Naive thymus-derived CD8-positive, alpha-beta T cell (primary cell): ENCODE results near the gene RNH1. TPM values are rescaled to one million over a fixed set of nuclear protein-coding genes. Genes with fewer than 3 reads are reported as not detected.

Experiments
- ATAC-seq, 2 donors: fragments of 150-1000 bp; cut with Tn5 transposase in 1 of 2; sonication (Bioruptor Pico), chemical (Tn5 transposase) in 1 of 2; 1 replicate in 1 of 2; 2 replicates in 1 of 2; pipeline ENCODE4 v1.10.0; 2021; ENCODE audit warnings: mild to moderate bottlenecking in 2 of 2, moderate library complexity in 2 of 2
- POLR2A ChIA-PET: fragments of 350-600 bp; sonication (Branson Sonifier 250); formaldehyde crosslinking; loops from one replicate; lab custom pipeline; 2021; ENCODE audit warnings: antibody characterized with exemption; lab: Charles Lee
- DNase-seq, 10 donors: peaks; one replicate each; pipeline versions ENCODE4 v3.0.0 to v3.0.0-alpha.2; 2020 to 2022
- H3K27ac Mint-ChIP-seq, 10 donors: one replicate each; pipeline ENCODE4 v1.8.0; 2020 to 2022; ENCODE audit warnings: mild to moderate bottlenecking in 10 of 10, mixed read lengths in 10 of 10, moderate library complexity in 4 of 10, inconsistent platforms in 1 of 10
- H3K27me3 Mint-ChIP-seq, 5 donors: one replicate each; pipeline ENCODE4 v1.8.0; 2021 to 2022; ENCODE audit warnings: mixed read lengths in 5 of 5
- H3K36me3 Mint-ChIP-seq, 3 donors: one replicate each; pipeline ENCODE4 v1.8.0; 2020 to 2022; ENCODE audit warnings: mixed read lengths in 3 of 3, mild to moderate bottlenecking in 2 of 3, inconsistent platforms in 1 of 3
- H3K4me1 Mint-ChIP-seq, 4 donors: one replicate each; pipeline ENCODE4 v1.8.0; 2021 to 2022; ENCODE audit warnings: mixed read lengths in 4 of 4
- H3K4me3 Mint-ChIP-seq, 10 donors: one replicate each; pipeline ENCODE4 v1.8.0; 2020 to 2022; ENCODE audit warnings: mild to moderate bottlenecking in 10 of 10, mixed read lengths in 10 of 10, moderate library complexity in 6 of 10, inconsistent platforms in 1 of 10
- H3K9me3 Mint-ChIP-seq, 9 donors: one replicate each; pipeline ENCODE4 v1.8.0; 2020 to 2022; ENCODE audit warnings: mixed read lengths in 9 of 9, mild to moderate bottlenecking in 3 of 9, inconsistent platforms in 1 of 9, moderate library complexity in 1 of 9
- polyA plus RNA-seq, 3 donors: library from polyadenylated mRNA; unstranded; fragments of 300-500 nt; fragmentation: Illumina TruSeq; gene quantifications; one replicate each; pipeline ENCODE4 v1.2.3, GENCODE V29; 2021
- total RNA-seq, 8 experiments: library from RNA in 2 of 8; stranded (reverse) in 2 of 8; gene quantifications; one replicate each; pipeline ENCODE4 v1.2.3 and lab custom pipeline; 2021 to 2026

The RNH1 gene
- total and polyA plus RNA-seq, 5 experiments from 2014 or later = 102 to 198 (median 152) TPM

- peaks cover 0 to 1% (median 0%) of the 10 kb centered on the region in 5 donors for H3K27me3 Mint-ChIP-seq
- POLR2A ChIA-PET = interaction anchor here (1.1 to 1.2 kb wide), 2 partner anchors 146 to 173 kb away, joined by 3 read pairs; partner anchors contain the start of gene TMEM80
- H3K9me3 Mint-ChIP-seq = no peaks in the 10 kb centered on the region
- H3K27ac Mint-ChIP-seq = no peak overlapping the region
- ATAC-seq (no peak), DNase-seq (peak in 1 of 10 donors; percentile 51)
- H3K36me3 Mint-ChIP-seq = no peaks in the 10 kb centered on the region
- no peaks in the 10 kb centered on the region for H3K4me1 Mint-ChIP-seq
- H3K4me3 Mint-ChIP-seq = no peak overlapping the region
Observed at GRCh38 chr11:550021-550745, 43.1 kb upstream of the RNH1 start.

DNA sequence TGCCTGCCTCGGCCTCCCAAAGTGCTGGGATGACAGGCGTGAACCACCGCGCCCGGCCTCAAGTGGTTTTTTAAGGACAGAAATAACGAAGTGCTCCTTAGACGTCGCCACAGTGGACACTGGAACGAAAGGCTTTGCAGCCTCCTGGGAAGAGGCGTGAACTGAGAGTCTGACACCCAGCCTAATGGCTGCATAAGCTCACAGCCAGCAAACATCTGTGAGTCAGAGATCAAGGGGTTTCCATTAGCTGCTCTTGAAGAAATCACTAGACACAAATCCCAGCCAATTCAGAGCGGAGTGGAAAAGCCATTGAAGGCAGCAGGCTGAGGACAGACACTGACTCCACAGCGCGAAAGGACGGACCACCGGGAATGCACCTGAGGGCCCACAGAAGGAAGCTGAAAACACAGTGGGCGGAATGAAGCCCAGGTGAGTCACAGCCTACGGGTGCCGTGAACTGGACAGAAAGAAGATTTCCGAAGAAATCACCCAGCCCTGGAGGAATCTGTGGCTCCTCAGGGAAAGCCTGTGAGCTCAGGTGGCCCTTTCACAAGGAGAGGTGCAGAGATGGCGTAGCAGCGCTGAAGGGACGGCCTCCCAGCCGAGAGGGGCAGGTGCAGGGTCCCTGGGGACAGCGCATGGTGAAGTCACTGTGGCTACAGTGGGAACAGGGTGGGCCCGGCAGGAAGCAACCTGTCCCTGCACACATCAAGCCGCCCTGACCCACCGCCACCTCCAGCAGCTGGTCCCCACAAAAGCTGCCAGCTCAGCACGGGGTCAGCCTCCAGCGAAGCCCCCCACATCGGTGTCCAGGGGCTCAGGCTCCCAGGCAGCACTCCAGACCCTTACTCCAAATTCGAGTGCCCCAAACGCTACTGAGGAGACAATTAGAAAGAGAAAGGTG lies 41.9 kb upstream of the RNH1 start:
- Mint-ChIP-seq H3K27ac (no peak overlapping the region), H3K9me3 (no peaks in the 10 kb centered on the region), H3K36me3 (no peaks in the 10 kb centered on the region), H3K27me3 (peaks cover 0 to 1% (median 0%) of the 10 kb centered on the region in 5 donors), H3K4me1 (no peaks in the 10 kb centered on the region), H3K4me3 (no peak overlapping the region)
- DNase-seq = peak in 1 of 10 donors; percentile 50
- no peak for ATAC-seq
- POLR2A ChIA-PET = no interaction called here

DNA sequence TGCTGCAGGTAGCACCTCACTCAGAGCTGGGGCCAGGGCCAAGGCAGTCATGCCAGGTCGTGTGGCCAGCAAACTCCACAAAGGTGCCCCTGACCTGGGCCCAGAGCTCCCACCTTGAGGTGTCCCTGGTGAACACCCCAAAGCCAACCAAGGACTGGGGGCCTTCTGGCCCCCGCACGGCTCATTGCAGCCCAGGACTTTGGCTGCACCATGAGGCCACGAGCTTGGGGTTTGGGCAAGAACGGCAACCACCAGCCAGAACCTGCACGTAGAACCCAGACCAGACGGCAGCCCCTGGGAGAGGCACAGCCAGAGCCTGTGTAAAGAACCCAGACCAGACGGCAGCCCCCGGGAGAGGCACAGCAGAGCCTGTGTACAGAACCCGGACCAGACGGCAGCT lies 38.1 kb upstream of the RNH1 start:
- Mint-ChIP-seq H3K27ac (no peak overlapping the region), H3K36me3 (peaks cover 0 to 4% (median 2%) of the 10 kb centered on the region in 3 donors), H3K4me1 (no peaks in the 10 kb centered on the region), H3K27me3 (peaks cover 0 to 1% (median 0%) of the 10 kb centered on the region in 5 donors), H3K9me3 (no peaks in the 10 kb centered on the region), H3K4me3 (no peak overlapping the region)
- DNase-seq (no peak), ATAC-seq (no peak)
- POLR2A ChIA-PET = interaction anchor here (0.8 kb wide), 1 partner anchor 150 kb away, joined by 3 read pairs; the partner anchor contains the start of genes DEAF1 and TMEM80

DNA sequence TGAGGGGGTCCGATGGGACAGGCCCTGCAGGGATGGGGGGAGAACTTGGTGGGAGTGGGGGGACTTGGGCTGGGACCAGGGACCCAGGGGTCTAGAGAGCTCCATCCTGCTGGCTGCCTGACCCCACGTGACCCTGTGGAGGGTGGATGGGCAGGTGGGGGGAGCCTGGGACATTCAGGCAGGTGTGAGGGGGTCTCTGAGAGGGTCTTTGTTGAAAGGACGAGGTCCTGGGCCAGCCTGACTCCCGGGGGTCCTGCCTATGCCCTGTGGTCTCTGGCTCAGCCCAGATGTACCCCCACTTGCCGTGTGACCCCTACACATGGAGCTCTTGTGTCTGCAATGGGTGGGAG lies 37.8 kb upstream of the RNH1 start:
- Mint-ChIP-seq H3K36me3 (peaks cover 0 to 4% (median 2%) of the 10 kb centered on the region in 3 donors), H3K27ac (peak overlapping the region in 1 of 10 donors; percentile 2), H3K4me1 (no peaks in the 10 kb centered on the region), H3K27me3 (peaks cover 0 to 1% (median 0%) of the 10 kb centered on the region in 5 donors), H3K9me3 (no peaks in the 10 kb centered on the region), H3K4me3 (no peak overlapping the region)
- POLR2A ChIA-PET = interaction anchor here (0.8 kb wide), 1 partner anchor 150 kb away, joined by 3 read pairs; the partner anchor contains the start of genes DEAF1 and TMEM80
- ATAC-seq = no peak
- no peak for DNase-seq

- Mint-ChIP-seq H3K9me3 (no peaks in the 10 kb centered on the region), H3K27ac (peak overlapping the region in 1 of 10 donors; percentile 65), H3K4me3 (no peak overlapping the region), H3K27me3 (no peaks in the 10 kb centered on the region), H3K36me3 (peaks cover 0 to 4% (median 2%) of the 10 kb centered on the region in 3 donors), H3K4me1 (peaks cover 0 to 16% (median 13%) of the 10 kb centered on the region in 4 donors)
- POLR2A ChIA-PET = no interaction called here
- peak in 1 of 10 donors; percentile 58 for DNase-seq
- no peak for ATAC-seq
Observed at GRCh38 chr11:541433-541885, 34.4 kb upstream of the RNH1 start.

DNA sequence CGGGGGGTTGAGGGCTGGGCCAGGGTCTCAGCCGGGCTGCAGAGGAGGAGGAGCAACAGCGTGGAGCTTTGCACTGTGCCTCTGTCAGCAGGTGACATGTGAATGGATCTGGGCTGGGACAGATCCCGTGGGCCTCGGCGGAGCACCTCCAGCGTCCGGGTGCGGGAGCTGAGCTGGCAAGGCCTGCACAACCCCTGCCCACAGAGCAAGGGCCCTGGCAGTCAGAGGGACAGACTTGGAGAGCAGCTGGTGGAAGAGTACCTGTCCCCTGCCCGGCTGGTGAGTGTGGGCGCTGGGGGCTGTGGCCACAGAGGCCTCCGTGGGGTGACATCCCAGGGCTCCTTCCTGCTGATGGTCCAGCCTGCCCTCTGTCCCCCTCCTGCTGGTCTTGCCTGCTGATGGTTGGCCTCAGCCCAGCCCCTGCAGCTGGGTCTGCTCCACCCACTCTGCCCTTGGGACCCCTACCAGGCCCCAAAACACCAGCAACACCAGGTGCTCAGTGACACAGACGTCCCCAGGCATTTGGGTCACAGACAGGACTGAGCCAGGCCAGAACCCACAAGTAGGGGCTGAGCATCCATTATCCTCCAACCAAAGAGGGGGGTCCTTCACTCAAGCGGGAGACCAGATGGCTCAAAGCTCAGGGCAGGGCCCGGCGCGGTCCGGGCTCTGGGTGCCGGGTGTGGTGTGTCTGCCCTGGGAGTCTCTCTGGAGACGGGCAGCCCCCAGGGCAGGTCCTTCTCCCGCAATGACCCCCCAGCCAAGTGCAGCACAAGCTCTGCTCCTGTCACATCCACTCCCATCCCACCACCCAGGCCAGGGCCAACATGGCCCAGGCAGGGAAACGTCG lies 33.8 kb upstream of the RNH1 start:
- H3K27ac Mint-ChIP-seq = peak overlapping the region in 1 of 10 donors; percentile 4
- POLR2A ChIA-PET = interaction anchor here (0.8 kb wide), 1 partner anchor 12 kb away, joined by 3 read pairs; no protein-coding TSS in a partner anchor
- no peak overlapping the region for H3K4me3 Mint-ChIP-seq
- ATAC-seq = no peak
- DNase-seq = no peak
- peaks cover 0 to 4% (median 2%) of the 10 kb centered on the region in 3 donors for H3K36me3 Mint-ChIP-seq
- no peaks in the 10 kb centered on the region for H3K9me3 Mint-ChIP-seq
- peaks cover 2 to 20% (median 18%) of the 10 kb centered on the region in 4 donors for H3K4me1 Mint-ChIP-seq
- H3K27me3 Mint-ChIP-seq = no peaks in the 10 kb centered on the region

DNA sequence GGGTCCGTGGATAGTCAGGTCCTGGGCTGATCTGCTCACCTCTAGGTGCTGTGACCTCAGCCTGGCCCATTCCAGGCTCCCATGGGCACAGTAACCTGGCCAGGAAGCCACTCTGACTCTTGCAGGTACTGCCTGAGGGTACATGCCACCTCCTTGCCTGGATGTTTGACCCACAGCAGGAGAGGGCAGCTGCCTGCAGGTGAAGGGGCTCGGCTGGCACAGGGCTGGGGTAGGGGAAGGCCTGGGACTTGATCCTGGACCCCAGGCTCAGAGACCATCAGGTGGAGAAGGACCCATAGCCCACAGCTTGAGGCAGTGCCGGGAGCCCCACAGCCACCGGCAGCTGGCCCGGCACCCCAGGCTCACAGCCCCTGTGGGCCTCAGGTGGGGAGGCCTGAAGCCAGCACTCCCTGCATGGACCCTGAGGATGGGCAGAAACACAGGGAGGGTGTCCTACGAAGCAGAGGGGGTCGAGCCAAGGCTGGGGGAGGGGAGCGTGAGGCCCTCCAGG lies 33.0 kb upstream of the RNH1 start:
- Mint-ChIP-seq H3K27ac (peak overlapping the region in 1 of 10 donors; percentile 43), H3K27me3 (no peaks in the 10 kb centered on the region), H3K9me3 (no peaks in the 10 kb centered on the region), H3K4me3 (no peak overlapping the region), H3K4me1 (peaks cover 2 to 20% (median 18%) of the 10 kb centered on the region in 4 donors), H3K36me3 (peaks cover 0 to 4% (median 2%) of the 10 kb centered on the region in 3 donors)
- peak in 1 of 10 donors; percentile 59 for DNase-seq
- POLR2A ChIA-PET = interaction anchor here (0.8 to 1.1 kb wide), 2 partner anchors 11 to 16 kb away, joined by 3 to 4 read pairs; no protein-coding TSS in a partner anchor
- no peak for ATAC-seq

GRCh38 chr11:538431-539051 lies 31.5 kb upstream of the RNH1 start:
- peak in 1 of 10 donors; percentile 59 for DNase-seq
- POLR2A ChIA-PET = interaction anchor here (0.7 to 1.2 kb wide), 3 partner anchors 18 to 132 kb away, joined by 3 to 5 read pairs (median 4); no protein-coding TSS in a partner anchor
- ATAC-seq = no peak
- peaks cover 0 to 4% (median 2%) of the 10 kb centered on the region in 3 donors for H3K36me3 Mint-ChIP-seq
- H3K4me3 Mint-ChIP-seq = peak overlapping the region in 7 of 10 donors; percentile 23 to 81 (median 53)
- no peaks in the 10 kb centered on the region for H3K9me3 Mint-ChIP-seq
- peaks cover 2 to 25% (median 18%) of the 10 kb centered on the region in 4 donors for H3K4me1 Mint-ChIP-seq
- H3K27ac Mint-ChIP-seq = peak overlapping the region in 9 of 10 donors; percentile 59 to 98 (median 81)
- H3K27me3 Mint-ChIP-seq = no peaks in the 10 kb centered on the region

DNA sequence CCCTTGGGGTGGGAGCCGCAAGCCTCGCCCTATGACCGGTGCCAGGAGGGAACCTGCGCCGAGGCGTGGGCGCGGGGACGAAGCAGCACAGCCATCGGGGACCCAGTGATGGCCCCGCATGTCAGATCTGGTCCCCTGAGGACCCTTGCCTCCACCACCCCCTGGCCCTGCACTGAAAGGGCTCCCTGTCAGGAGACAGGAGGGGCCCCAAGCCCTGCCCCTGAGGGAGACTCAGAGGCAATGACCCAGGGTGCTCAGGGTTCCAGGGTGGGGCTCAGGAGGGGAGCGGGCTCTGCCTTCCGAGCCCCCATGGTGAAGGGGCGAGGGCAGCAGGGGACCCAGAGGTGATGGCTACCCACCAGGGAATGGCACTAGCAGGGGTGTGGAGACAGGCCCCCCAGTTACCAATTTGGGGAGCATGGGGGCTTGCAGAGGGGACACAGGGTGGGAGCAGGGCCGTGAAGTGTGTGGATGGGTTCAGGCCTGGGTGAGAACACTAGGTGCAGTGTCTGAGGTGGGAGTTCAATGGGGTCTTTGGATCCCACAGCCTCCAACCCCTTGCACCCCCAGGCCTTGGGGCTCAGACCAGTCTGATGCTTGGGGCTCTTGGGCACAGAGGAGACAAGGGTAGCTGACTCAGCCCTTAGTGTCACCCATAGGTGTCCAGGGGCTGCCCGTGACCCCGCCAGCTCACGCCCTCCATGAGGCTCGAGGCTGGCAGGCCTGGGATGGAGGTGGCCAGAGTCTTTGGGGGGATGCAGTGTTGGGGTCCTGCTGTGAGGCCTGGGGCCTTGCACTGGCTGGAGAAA lies 30.8 kb upstream of the RNH1 start:
- Mint-ChIP-seq H3K4me1 (peaks cover 2 to 25% (median 18%) of the 10 kb centered on the region in 4 donors), H3K4me3 (peak overlapping the region; percentile 59 to 85 (median 73)), H3K27me3 (no peaks in the 10 kb centered on the region), H3K27ac (peak overlapping the region; percentile 48 to 98 (median 86)), H3K9me3 (no peaks in the 10 kb centered on the region), H3K36me3 (peaks cover 0 to 4% (median 2%) of the 10 kb centered on the region in 3 donors)
- ATAC-seq (no peak), DNase-seq (no peak)
- POLR2A ChIA-PET = interaction anchor here (0.7 to 5.5 kb wide), 11 partner anchors 15 to 260 kb away, joined by 3 to 42 read pairs (median 5); partner anchors contain the start of genes LMNTD2, PGGHG, RNH1 and SLC25A22

DNA sequence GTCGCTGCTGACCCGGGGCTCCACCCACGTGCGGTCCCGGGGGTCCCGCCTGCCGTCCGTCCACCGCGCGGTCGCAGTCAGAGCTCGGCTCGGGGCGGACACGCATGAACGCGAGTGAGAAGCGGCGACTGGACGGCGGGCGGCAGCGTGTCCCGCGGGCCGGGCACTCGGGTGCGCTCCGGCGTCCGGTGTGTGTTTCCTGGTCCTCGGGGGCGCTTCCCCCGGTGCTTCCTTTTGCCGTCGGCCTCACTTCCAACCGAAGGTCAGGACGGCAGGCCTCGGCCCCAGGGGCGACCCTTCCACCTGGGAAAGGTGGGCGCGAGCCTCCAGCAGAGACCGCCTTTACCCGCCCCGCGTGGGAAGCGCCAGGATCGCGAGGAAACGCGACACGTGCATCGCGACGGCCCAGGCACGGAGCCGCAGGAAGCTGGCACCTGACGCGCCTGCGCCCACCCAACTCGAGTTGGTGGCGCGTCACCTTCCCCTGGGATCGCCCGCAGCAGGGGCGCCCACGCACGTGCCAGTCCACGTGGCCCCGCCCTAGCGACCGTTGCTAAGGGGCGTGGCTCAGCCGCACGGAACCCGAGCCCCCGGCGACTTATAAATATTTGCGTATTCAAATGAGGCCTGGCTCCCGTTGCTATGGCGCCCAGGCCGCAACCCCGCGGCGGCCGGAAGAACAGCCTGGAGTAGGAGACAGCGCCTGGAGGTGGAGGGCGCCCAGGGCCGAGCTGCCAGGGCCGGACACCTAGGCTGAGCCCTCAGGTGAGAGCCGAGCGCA lies 30.0 kb upstream of the RNH1 start, which contains the start of gene LRRC56:
Gene LRRC56, plus strand, starts transcription at position 687 of the 781 bp plus-strand sequence. CDS start 3,158 bp downstream, outside the sequence.
- ATAC-seq (peak; percentile 46 to 52), DNase-seq (peak; percentile 88 to 97 (median 93))
- peak within 1 kb of the TSS; percentile 89 to 99 (median 98) for H3K27ac Mint-ChIP-seq
- no peaks in the 10 kb centered on the region for H3K27me3 Mint-ChIP-seq
- no peaks in the 10 kb centered on the region for H3K9me3 Mint-ChIP-seq
- H3K4me1 Mint-ChIP-seq = peaks cover 2 to 25% (median 18%) of the 10 kb centered on the region in 4 donors
- H3K36me3 Mint-ChIP-seq = peaks cover 0 to 6% (median 0%) of the 10 kb centered on the region in 3 donors
- POLR2A ChIA-PET = interaction anchor here (0.6 to 5.5 kb wide), 23 partner anchors 14 to 330 kb away, joined by 3 to 42 read pairs (median 4); partner anchors contain the start of genes BET1L, DEAF1, LMNTD2 and PGGHG
- H3K4me3 Mint-ChIP-seq = peak within 1 kb of the TSS; percentile 85 to 97 (median 96)
